ENCODE data around the gene FAT1.
"Not testable (repeated sequence)": the region's sequence is repeated elsewhere in the genome, so short reads cannot be mapped to it uniquely, and the experiment has no call there.

Gene FAT1

GRCh38 chr4:186760576-186760975, 36.9 kb upstream of the FAT1 start:
- no peak overlapping the region for H3K4me3 ChIP-seq (ENCODE audit: low read length)
- peak; percentile 91 for DNase-seq (ENCODE audit: low read depth)
- no peak for TF ChIP-seq CTCF (IDR thresholded peaks at IDR 0.05; ENCODE audit: insufficient read depth, low read depth, low read length, missing control alignments)

- no peak for TF ChIP-seq CTCF (IDR thresholded peaks at IDR 0.05; ENCODE audit: insufficient read depth, low read depth, low read length, missing control alignments)
- peak; percentile 38 for DNase-seq (ENCODE audit: low read depth)
- H3K4me3 ChIP-seq (ENCODE audit: low read length), result no peak overlapping the region
Observed at GRCh38 chr4:186759990-186760389, 36.3 kb upstream of the FAT1 start.

GRCh38 chr4:186758929-186759682, 35.5 kb upstream of the FAT1 start:
- H3K4me3 ChIP-seq (ENCODE audit: low read length), result no peak overlapping the region
- no peak for TF ChIP-seq CTCF (IDR thresholded peaks at IDR 0.05; ENCODE audit: insufficient read depth, low read depth, low read length, missing control alignments)
- DNase-seq (ENCODE audit: low read depth), result no peak

GRCh38 chr4:186757696-186758355, 34.2 kb upstream of the FAT1 start:
- DNase-seq (ENCODE audit: low read depth), result no peak
- H3K4me3 ChIP-seq (ENCODE audit: low read length), result no peak overlapping the region
- TF ChIP-seq CTCF (IDR thresholded peaks at IDR 0.05; ENCODE audit: insufficient read depth, low read depth, low read length, missing control alignments), result no peak

- not testable (repeated sequence) for DNase-seq (ENCODE audit: low read depth); H3K4me3 ChIP-seq (ENCODE audit: low read length)
Observed at GRCh38 chr4:186756550-186756949, 32.9 kb upstream of the FAT1 start.

GRCh38 chr4:186755550-186756519, 32.2 kb upstream of the FAT1 start:
- H3K4me3 ChIP-seq (ENCODE audit: low read length), result no peak overlapping the region
- no peak for TF ChIP-seq CTCF (IDR thresholded peaks at IDR 0.05; ENCODE audit: insufficient read depth, low read depth, low read length, missing control alignments)
- no peak for DNase-seq (ENCODE audit: low read depth)

- H3K4me3 ChIP-seq (ENCODE audit: low read length), result no peak overlapping the region
- DNase-seq (ENCODE audit: low read depth), result no peak
- TF ChIP-seq CTCF (IDR thresholded peaks at IDR 0.05; ENCODE audit: insufficient read depth, low read depth, low read length, missing control alignments), result no peak
Observed at GRCh38 chr4:186754976-186755375, 31.3 kb upstream of the FAT1 start.

All from epithelial cell of esophagus (primary cell).